Mesodermal cell (in vitro differentiated cells): ENCODE data around the gene DUSP3.

ENCODE experiments used
- H3K27ac ChIP-seq: 2 replicates; pipeline ENCODE4 v1.7.0; 2013; ENCODE audit warnings: mild to moderate bottlenecking, low read depth, low read length, moderate library complexity; ENCODE audit not compliant: severe bottlenecking
- H3K36me3 ChIP-seq: 2 replicates; pipeline ENCODE4 v1.7.1; 2013; ENCODE audit warnings: mild to moderate bottlenecking, low read length, moderate library complexity; ENCODE audit not compliant: control insufficient read depth, insufficient read depth
- H3K4me1 ChIP-seq: one replicate; pipeline ENCODE4 v1.7.1; 2013; ENCODE audit warnings: mild to moderate bottlenecking, low read length; ENCODE audit not compliant: insufficient read depth, control insufficient read depth, poor library complexity, severe bottlenecking
- H3K4me3 ChIP-seq: 2 replicates; pipeline ENCODE4 v1.7.0; 2013; ENCODE audit warnings: low read length, control low read depth, mild to moderate bottlenecking; ENCODE audit not compliant: insufficient read depth, poor library complexity, severe bottlenecking; ENCODE audit errors: extremely low read depth
- H3K9me3 ChIP-seq: 2 replicates; pipeline ENCODE4 v1.7.1; 2013; ENCODE audit warnings: mild to moderate bottlenecking, low read length, moderate library complexity; ENCODE audit not compliant: control insufficient read depth
- WGBS, 2 experiments: methylation state at CpG; one replicate each; pipeline ENCODE4 v1.1.5; 2013; ENCODE audit warnings: missing lambda C conversion rate in 2 of 2; ENCODE audit not compliant: insufficient coverage in 2 of 2; 5-methylcytosine and 5-hydroxymethylcytosine counted together

Gene DUSP3

DNA sequence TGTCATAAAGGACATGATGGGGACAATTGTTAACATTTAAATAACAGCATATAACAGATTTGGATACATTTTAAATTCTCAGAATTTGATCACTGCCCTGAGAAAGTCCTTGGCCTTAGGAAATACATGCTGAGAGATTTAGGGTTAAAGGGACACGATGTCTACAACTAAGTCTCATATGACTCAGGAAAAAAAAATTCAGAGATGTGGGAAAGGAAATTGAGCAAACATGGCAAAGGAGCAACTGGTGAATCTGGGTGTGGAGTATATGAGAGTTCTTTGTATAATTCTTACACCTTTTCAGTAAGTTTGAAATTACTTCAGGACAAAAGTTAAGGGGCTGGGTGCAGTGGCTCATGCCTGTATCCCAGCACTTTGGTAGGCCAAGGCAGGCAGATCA, 35.9 kb upstream of the DUSP3 start:
- WGBS, 2 experiments = 60 to 77% methylated on average over 1 of the region's 1 CpG
- Histone ChIP-seq H3K4me3 (no peak overlapping the region), H3K36me3 (peaks cover 17% of the 10 kb centered on the region), H3K27ac (no peak overlapping the region), H3K9me3 (no peaks in the 10 kb centered on the region), H3K4me1 (peaks cover 14% of the 10 kb centered on the region)

DNA sequence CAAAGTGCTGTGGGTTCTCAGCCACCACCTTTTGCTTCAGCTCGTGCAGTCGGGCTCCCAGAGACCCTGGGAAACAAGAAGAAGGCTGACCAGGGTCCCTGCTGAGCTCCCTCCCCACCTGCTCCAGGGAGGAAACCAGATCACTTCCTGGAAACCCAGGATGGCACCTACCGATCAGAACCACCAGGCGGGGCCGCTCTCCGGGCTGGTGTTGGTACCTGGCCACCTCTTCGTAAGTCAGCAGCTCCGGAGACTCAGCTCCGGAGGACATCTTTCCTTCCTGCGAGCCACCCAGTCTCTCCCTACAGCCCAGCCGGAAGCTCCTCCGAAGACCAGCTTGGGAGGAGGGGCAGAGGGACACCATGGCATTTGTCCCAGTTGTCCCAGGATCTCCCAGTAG, 35.2 kb upstream of the DUSP3 start:
- WGBS, 2 experiments = 83 to 88% methylated on average over 10 to 12 of the region's 12 CpGs
- H3K4me3 ChIP-seq = no peak overlapping the region
- peaks cover 14% of the 10 kb centered on the region for H3K4me1 ChIP-seq
- H3K27ac ChIP-seq = no peak overlapping the region
- peaks cover 12% of the 10 kb centered on the region for H3K36me3 ChIP-seq
- H3K9me3 ChIP-seq = no peaks in the 10 kb centered on the region

DNA sequence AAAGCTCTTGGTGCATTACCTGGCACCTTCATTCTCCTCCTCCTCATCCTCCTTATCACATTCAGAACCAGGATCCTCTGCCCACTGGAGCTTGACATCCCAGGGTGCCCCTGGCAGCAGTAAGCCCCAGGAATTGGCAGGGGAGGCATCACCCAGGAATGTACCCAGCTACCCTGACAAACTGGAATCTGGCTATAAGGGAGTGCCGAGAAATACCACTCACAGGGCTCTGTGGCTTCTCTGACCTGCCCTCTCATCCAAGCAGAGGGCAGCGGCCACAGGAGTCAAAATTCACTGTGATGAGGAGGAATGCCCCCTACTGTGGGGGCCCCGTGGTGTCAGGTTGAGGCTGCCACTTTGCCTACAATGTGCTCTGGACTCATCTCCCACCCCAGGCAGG, 34.6 kb upstream of the DUSP3 start:
- no peak overlapping the region for H3K27ac ChIP-seq
- 60 to 63% methylated on average over 1 to 2 of the region's 3 CpGs for WGBS, 2 experiments

DNA sequence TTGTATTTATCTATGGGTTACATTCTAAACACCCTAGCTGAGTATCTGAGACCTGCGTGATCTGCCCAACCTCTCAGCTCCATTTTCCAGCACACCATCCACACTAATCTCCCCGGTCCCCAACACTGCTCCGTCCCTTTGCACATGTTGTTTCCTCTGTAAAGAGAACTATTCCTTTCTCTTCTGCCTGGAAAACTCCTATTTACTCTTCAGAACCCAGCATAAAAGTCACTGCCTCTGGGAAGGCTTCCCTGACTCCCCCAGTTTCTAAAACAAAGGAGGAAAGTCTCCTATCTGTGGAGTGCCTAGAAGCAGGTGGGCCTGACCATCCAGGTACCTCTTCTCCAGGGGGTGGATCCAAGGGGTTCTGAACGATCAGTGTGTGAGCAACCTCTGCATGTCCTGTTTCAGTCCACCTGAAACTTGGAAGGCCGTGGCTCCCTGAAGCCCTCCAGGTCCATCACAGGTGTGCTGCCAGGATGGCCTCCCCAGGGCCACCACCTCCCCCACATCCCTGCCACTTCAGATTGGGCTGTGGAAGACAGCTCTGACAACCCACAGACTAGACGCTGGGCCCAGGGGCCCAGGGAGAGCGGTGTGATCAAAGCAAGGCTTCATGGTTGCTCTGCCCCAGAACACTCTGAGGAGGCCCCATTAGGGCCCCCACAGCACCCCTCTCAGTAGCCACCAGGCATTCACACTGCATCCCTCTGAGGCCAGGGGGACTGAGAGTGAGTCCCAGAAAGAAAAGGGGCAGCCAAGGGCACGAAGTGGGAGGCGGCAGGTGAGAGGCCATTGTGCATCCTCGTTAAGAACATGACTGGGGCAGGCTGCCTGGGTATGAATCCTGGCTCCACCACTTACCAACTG, 33.9 kb upstream of the DUSP3 start:
- H3K4me1 ChIP-seq = peaks cover 18% of the 10 kb centered on the region
- 97 to 99% methylated on average over 6 to 9 of the region's 10 CpGs for WGBS, 2 experiments
- H3K4me3 ChIP-seq = no peak overlapping the region
- no peak overlapping the region for H3K27ac ChIP-seq
- no peaks in the 10 kb centered on the region for H3K9me3 ChIP-seq
- peaks cover 17% of the 10 kb centered on the region for H3K36me3 ChIP-seq

More for the DNA sequence above, 34.6 kb upstream of the DUSP3 start:
- Histone ChIP-seq H3K4me1 (peaks cover 14% of the 10 kb centered on the region), H3K9me3 (no peaks in the 10 kb centered on the region), H3K36me3 (peaks cover 16% of the 10 kb centered on the region), H3K4me3 (no peak overlapping the region)

DNA sequence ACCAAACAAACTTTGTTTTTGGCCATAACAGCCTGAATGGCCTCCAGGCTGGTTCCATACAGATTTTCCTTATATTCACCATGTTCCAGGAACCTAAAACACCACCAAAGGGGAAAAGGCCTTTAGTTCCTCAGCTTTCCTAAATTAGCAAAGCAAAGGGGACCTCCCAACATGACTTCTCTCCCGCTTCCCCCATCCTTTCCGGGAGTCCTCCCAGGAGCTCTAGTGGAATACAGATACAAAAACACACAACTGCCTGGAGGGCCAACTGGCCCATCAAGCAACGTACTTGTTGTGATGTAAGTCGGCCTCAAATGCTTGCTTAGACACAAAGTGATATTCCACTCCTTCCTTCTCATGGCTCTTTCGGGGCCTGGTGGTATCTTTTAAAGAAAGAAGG, 32.0 kb upstream of the DUSP3 start:
- Histone ChIP-seq H3K36me3 (peaks cover 14% of the 10 kb centered on the region), H3K4me3 (no peak overlapping the region), H3K4me1 (peaks cover 18% of the 10 kb centered on the region), H3K9me3 (no peaks in the 10 kb centered on the region), H3K27ac (no peak overlapping the region)
- 74 to 100% methylated on average over 1 to 4 of the region's 5 CpGs for WGBS, 2 experiments

DNA sequence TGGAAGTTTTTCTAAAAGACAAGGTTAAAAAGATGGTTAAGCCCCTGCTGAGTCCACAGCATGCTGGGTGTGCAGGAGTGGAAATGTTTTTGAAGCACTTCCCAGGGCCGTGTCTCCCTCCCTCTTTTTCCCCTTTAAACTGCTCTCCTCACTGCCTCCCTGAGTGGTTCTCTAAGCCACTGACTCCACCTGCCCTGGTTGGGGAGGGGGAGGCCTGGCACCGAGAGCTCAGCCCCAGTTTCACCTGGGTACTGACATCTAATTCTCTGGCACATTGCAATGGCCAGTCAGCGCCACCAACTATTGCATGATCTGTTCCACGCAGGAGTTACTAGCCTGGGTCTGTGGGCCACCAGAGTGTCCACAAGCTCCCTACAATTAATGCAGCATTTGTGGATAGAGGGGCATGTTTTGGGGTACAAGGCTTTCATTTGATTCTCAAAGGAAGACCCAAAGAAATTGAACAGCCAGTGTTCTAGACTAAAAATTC, 31.5 kb upstream of the DUSP3 start:
- peaks cover 17% of the 10 kb centered on the region for H3K4me1 ChIP-seq
- H3K36me3 ChIP-seq = peaks cover 14% of the 10 kb centered on the region
- H3K27ac ChIP-seq = no peak overlapping the region
- no peaks in the 10 kb centered on the region for H3K9me3 ChIP-seq
- 81 to 90% methylated on average over 3 to 4 of the region's 4 CpGs for WGBS, 2 experiments
- H3K4me3 ChIP-seq = no peak overlapping the region

DNA sequence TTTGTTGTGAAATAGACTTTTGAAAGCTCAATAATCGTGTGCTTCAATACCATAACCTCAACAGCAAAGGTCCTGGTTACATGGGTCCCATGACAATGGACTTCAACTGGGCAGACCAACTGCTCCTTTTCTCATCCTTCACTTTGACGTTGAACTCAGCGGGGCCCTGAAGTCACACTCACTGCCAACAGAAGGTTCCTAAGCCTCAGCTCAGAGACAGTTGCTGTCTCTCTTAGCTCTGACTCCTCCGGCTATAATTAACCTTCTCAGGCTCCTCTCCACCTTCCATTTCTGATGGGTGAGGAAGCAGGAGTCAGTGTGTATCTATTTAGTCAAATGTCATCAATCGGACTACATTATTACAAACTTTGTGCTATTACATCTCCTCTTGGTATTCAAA, 30.3 kb upstream of the DUSP3 start:
- Histone ChIP-seq H3K4me3 (no peak overlapping the region), H3K9me3 (no peaks in the 10 kb centered on the region), H3K4me1 (peaks cover 7% of the 10 kb centered on the region), H3K27ac (no peak overlapping the region), H3K36me3 (peaks cover 14% of the 10 kb centered on the region)
- 83% methylated on average over 3 of the region's 5 CpGs; no CpG with 5 or more reads in 1 of the 2 experiments for WGBS, 2 experiments

DNA sequence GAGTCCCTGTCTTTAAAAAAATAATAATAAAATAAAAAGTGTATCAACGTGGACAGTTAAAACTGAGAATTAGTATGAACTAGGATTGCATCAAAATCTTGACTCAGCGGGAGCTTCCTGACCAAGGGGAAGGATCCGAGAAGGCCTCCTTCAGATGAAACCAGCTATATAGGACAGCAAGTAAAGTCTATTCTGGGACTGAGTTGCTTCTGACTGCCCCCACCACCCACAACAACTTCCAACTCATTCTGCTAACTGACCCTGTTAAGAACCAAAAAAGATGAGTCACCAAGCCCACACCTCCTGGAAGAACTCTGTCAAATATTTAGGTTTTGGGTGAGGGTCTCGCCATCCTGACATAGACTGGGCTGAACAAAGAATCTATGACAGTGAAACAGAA, 29.3 kb upstream of the DUSP3 start:
- no peaks in the 10 kb centered on the region for H3K9me3 ChIP-seq
- H3K36me3 ChIP-seq = peaks cover 14% of the 10 kb centered on the region
- no peak overlapping the region for H3K4me3 ChIP-seq
- 100% methylated on average over 2 of the region's 4 CpGs for WGBS, 2 experiments
- H3K27ac ChIP-seq = no peak overlapping the region
- H3K4me1 ChIP-seq = peaks cover 4% of the 10 kb centered on the region

DNA sequence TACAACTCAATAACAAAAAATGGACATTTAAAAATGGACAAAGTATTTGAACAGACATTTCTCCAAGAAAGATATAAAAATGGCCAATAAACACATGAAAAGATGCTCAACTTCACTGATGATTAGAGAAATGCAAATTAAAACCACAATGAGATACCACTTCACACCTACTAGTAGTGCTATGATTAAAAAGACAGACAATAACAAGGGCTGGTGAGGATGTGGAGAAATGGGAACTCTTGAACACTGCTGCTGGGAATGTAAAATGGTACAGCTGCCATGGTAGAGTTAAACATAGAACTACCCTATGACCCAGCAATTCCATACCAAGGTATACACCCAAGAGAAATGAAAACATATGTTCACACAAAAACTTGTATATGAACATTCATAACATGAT, 26.3 kb upstream of the DUSP3 start:
- Histone ChIP-seq H3K36me3 (peaks cover 6% of the 10 kb centered on the region), H3K9me3 (no peaks in the 10 kb centered on the region), H3K27ac (no peak overlapping the region), H3K4me1 (peaks cover 4% of the 10 kb centered on the region), H3K4me3 (no peak overlapping the region)

DNA sequence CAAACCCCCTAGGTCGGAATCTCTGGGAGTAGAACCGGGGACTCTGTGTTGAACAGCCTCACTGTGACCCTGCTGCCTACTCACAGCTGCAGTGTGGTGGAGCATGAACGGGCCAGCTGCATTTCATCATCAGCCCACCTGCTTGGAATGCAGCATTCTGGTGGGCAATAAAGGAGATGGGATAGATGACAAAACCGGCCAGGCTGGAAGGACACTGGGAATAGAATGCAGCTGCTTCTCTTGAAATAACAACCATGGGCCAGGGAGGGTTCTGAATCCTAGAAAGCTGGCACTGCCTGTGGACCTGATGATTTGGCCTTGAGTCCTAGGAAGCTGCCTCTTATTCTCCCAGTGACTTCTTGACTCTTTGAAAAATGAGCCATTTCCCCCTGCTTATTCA, 25.0 kb upstream of the DUSP3 start:
- 40 to 57% methylated on average over 4 of the region's 4 CpGs for WGBS, 2 experiments
- Histone ChIP-seq H3K4me1 (peaks cover 4% of the 10 kb centered on the region), H3K4me3 (no peak overlapping the region), H3K36me3 (peaks cover 5% of the 10 kb centered on the region), H3K9me3 (no peaks in the 10 kb centered on the region), H3K27ac (no peak overlapping the region)

DNA sequence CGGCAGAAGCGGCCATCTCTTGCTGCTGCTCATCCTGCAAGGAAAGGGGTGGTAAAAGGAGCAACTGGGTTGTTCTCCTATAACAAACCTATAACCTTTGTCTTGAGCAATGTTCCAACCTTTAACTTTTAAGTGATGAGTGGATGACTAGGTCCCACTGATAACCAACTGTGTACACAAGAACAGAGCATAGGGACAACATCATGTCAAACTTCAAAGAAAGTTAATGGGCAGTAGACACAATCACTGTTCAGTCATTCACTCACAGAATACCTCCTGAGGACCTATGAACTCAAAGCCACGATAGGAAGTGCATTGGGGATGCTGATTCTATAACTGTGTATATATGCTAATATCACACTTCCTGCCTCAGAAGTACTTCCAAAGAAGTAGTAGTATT, 23.1 kb upstream of the DUSP3 start:
- Histone ChIP-seq H3K36me3 (no peaks in the 10 kb centered on the region), H3K4me3 (no peak overlapping the region), H3K9me3 (peaks cover 3% of the 10 kb centered on the region), H3K4me1 (no peaks in the 10 kb centered on the region), H3K27ac (no peak overlapping the region)
- 100% methylated on average over 2 of the region's 3 CpGs for WGBS, 2 experiments
